Testis (tissue), 2 donors: Measurements from ENCODE around the gene TMEM62.

Experiments used
- CTCF ChIP-seq, 3 experiments: fragments of 450-650 bp in 2 of 3; fragments of 200-600 bp in 1 of 3; sonication (generic) in 1 of 3; IDR thresholded peaks; one replicate each; pipeline ENCODE4 v1.5.1; 2016 to 2019; ENCODE audit warnings: antibody characterized with exemption in 3 of 3, mild to moderate bottlenecking in 2 of 3, moderate library complexity in 1 of 3
- POLR2A ChIP-seq: fragments of 450-650 bp; IDR thresholded peaks from one replicate; pipeline ENCODE4 v1.6.1; 2017; ENCODE audit warnings: antibody characterized with exemption, mild to moderate bottlenecking, moderate library complexity

GRCh38 chr15:43146184-43146583, 12.8 kb downstream of the TMEM62 start:
- no peak for TF ChIP-seq CTCF (IDR thresholded peaks at IDR 0.05)
- no peak for TF ChIP-seq POLR2A
